Prostate gland (tissue), 2 donors: ENCODE data around the gene FCHSD2.

Source experiments
- POLR2A ChIP-seq: fragments of 450-650 bp; IDR thresholded peaks from one replicate; pipeline ENCODE4 v1.6.1; 2016; ENCODE audit warnings: antibody characterized with exemption, mild to moderate bottlenecking
- TF ChIP-seq, protein P1 (sequence below), 4 experiments: fragments of 200-600 bp in 2 of 4; fragments of 450-650 bp in 2 of 4; sonication (generic) in 2 of 4; IDR thresholded peaks; 1 replicate in 3 of 4; 2 replicates in 1 of 4; pipeline ENCODE4 v1.5.1; 2016 to 2019; ENCODE audit warnings: antibody characterized with exemption in 4 of 4, mild to moderate bottlenecking in 2 of 4, moderate library complexity in 2 of 4

DNA sequence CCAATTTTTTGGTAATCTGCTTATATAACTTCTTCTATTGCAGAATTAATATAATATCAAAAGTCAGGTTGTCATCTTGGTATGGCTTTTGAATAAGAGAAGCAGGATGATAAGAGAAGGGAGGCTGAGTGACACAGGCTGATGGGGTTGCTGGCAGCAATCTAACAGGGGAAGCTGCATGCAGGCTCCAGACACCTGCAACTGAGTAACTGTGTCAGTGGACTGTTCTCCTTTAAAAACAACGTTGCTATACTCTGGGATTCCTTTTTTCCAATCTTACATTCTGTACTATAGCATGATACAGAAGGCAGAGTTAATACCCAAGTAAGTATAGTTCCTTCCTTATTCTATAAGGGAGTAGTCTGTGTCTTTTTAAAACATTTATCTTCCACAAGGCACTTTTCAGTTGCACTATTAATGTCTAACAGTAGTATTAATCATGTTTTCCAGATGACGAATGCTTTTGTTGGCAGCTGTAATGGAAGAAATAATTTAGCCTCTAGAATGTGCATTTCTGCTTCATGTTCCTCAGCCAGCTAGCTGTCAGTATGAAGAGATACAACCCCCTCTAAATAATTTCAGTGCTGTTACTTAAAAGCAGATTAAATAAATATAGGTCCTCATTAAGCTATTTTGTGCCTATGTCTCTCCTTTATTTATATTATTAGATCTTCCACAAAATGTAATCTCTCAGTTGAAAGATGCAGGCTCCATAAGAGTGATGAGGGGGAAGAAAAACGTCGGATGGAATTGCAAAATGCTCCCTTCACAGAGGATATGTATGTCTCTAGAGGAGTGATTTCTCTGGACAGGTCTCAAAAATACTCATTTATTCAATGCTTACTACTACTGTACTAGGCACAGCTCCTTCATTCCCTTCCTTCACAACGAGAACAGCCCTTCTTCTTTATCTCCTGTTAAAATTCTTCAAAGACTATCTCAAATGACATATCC lies 277.1 kb downstream of the FCHSD2 start:
- TF ChIP-seq, protein P1, sequence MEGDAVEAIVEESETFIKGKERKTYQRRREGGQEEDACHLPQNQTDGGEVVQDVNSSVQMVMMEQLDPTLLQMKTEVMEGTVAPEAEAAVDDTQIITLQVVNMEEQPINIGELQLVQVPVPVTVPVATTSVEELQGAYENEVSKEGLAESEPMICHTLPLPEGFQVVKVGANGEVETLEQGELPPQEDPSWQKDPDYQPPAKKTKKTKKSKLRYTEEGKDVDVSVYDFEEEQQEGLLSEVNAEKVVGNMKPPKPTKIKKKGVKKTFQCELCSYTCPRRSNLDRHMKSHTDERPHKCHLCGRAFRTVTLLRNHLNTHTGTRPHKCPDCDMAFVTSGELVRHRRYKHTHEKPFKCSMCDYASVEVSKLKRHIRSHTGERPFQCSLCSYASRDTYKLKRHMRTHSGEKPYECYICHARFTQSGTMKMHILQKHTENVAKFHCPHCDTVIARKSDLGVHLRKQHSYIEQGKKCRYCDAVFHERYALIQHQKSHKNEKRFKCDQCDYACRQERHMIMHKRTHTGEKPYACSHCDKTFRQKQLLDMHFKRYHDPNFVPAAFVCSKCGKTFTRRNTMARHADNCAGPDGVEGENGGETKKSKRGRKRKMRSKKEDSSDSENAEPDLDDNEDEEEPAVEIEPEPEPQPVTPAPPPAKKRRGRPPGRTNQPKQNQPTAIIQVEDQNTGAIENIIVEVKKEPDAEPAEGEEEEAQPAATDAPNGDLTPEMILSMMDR (IDR thresholded peaks at IDR 0.05) = no peak
- TF ChIP-seq POLR2A = no peak
